T-helper 22 cell (primary cell): ENCODE results near the gene P4HA2.

ENCODE experiments used
- DNase-seq: peaks from one replicate; pipeline ENCODE4 v3.0.0-alpha.2; 2020; ENCODE audit warnings: low read depth

Gene P4HA2

GRCh38 chr5:132264546-132265335 lies 37.1 kb upstream of the P4HA2 start:
- no peak for DNase-seq

- DNase-seq, result no peak
These were observed 36.1 kb upstream of the P4HA2 start for GRCh38 chr5:132263548-132264261.

- DNase-seq, result no peak
These were observed 35.4 kb upstream of the P4HA2 start for GRCh38 chr5:132262882-132263547.

- no peak for DNase-seq
These were observed 34.5 kb upstream of the P4HA2 start for GRCh38 chr5:132261881-132262845.

GRCh38 chr5:132260714-132261551 lies 33.3 kb upstream of the P4HA2 start:
- no peak for DNase-seq

GRCh38 chr5:132260051-132260450 lies 32.4 kb upstream of the P4HA2 start:
- DNase-seq, result no peak

GRCh38 chr5:132259069-132259851 lies 31.6 kb upstream of the P4HA2 start:
- DNase-seq, result no peak

GRCh38 chr5:132258102-132259068 lies 30.7 kb upstream of the P4HA2 start:
- DNase-seq, result no peak

- no peak for DNase-seq
These were observed 29.8 kb upstream of the P4HA2 start, which contains the start of gene PDLIM4 for GRCh38 chr5:132257131-132258101. Gene PDLIM4, plus strand, starts transcription at chr5:132257696. Its CDS starts 39 bp downstream, at chr5:132257735.

- no peak for DNase-seq
These were observed 29.1 kb upstream of the P4HA2 start for GRCh38 chr5:132256783-132257130.

GRCh38 chr5:132256086-132256782 lies 28.6 kb upstream of the P4HA2 start:
- DNase-seq, result no peak

- no peak for DNase-seq
These were observed 26.8 kb upstream of the P4HA2 start for GRCh38 chr5:132254321-132254977.

GRCh38 chr5:132253452-132254320 lies 26.0 kb upstream of the P4HA2 start:
- DNase-seq, result no peak

GRCh38 chr5:132253008-132253441 lies 25.4 kb upstream of the P4HA2 start:
- DNase-seq, result no peak

- DNase-seq, result no peak
These were observed 23.6 kb upstream of the P4HA2 start for GRCh38 chr5:132251220-132251725.
